Activated CD4-positive, alpha-beta T cell treated with anti-CD3 and anti-CD28 coated beads, Interleukin-2, Interleukin-6, amounts not matched to agents 100 ng/mL and 50 ng/mL, durations not matched to agents 16 hours and 8 hours (primary cell): Measurements from ENCODE around the gene NCAN.

Experiments
- DNase-seq: peaks from one replicate; pipeline ENCODE4 v3.0.0-alpha.2; 2020

Gene NCAN

GRCh38 chr19:19297759-19298158 is 86.0 kb downstream of the NCAN start:
- DNase-seq = no peak

- no peak for DNase-seq
These were observed 88.9 kb downstream of the NCAN start for GRCh38 chr19:19300613-19301012.
